Kidney (tissue), 14 donors: ENCODE data around the gene HPD. TPM values are rescaled to one million over a fixed set of nuclear protein-coding genes. Genes with fewer than 3 reads are reported as not detected.
A peak's percentile ranks its signal among the peaks of the same experiment; 100 is the strongest.

Experiments
- DNase-seq, 5 donors: peaks; one replicate each; pipeline ENCODE4 v3.0.0-alpha.2; 2013 to 2020
- FAIRE-seq: peaks from 2 replicates; lab custom pipeline; 2012; peaks lifted over from hg19 to GRCh38; lab: Jason Lieb, UNC
- H3K27ac ChIP-seq, 2 donors: one replicate each; pipeline ENCODE4 v1.7.0; 2013; ENCODE audit warnings: low read depth in 2 of 2, low read length in 2 of 2, inconsistent platforms in 1 of 2
- H3K27me3 ChIP-seq: one replicate; pipeline ENCODE4 v1.7.1; 2013; ENCODE audit warnings: low read length, inconsistent platforms; ENCODE audit not compliant: control insufficient read depth, insufficient read depth
- H3K36me3 ChIP-seq, 3 donors: one replicate each; pipeline versions ENCODE4 v1.7.0 to v1.7.1; 2013; ENCODE audit warnings: low read length in 3 of 3, control low read depth in 1 of 3, inconsistent platforms in 1 of 3; ENCODE audit not compliant: insufficient read depth in 3 of 3, control insufficient read depth in 2 of 3
- H3K4me1 ChIP-seq, 3 donors: one replicate each; pipeline versions ENCODE4 v1.7.0 to v1.7.1; 2013; ENCODE audit warnings: low read length in 3 of 3, inconsistent platforms in 1 of 3, low read depth in 1 of 3; ENCODE audit not compliant: control insufficient read depth in 2 of 3, insufficient read depth in 2 of 3
- H3K4me3 ChIP-seq, 3 donors: one replicate each; pipeline versions ENCODE4 v1.7.0 to v1.8.1; 2013; ENCODE audit warnings: low read length in 3 of 3, control low read depth in 1 of 3, inconsistent platforms in 1 of 3
- H3K9ac ChIP-seq, 3 donors: one replicate each; pipeline versions ENCODE4 v1.7.0 to v1.7.1; 2013; ENCODE audit warnings: low read length in 3 of 3, control low read depth in 1 of 3, inconsistent platforms in 1 of 3
- H3K9me3 ChIP-seq, 3 donors: one replicate each; pipeline versions ENCODE4 v1.7.0 to v1.7.1; 2013; ENCODE audit warnings: low read length in 3 of 3, control low read depth in 1 of 3, inconsistent platforms in 1 of 3; ENCODE audit not compliant: control insufficient read depth in 2 of 3, insufficient read depth in 1 of 3
- CTCF ChIP-seq: IDR thresholded peaks from 3 replicates; pipeline ENCODE4 v1.5.1; 2012; ENCODE audit warnings: mild to moderate bottlenecking, moderate library complexity, borderline replicate concordance; ENCODE audit not compliant: insufficient read depth; ENCODE audit errors: extremely low read depth
- intact Hi-C: fragments of 100-400 bp; cut with DNase I; formaldehyde crosslinking; loops from one replicate; pipeline ENCODE4 v1.11.1; 2022
- polyA plus RNA-seq: library from polyadenylated mRNA; stranded (reverse); fragments of 350-450 nt; fragmentation: Illumina TruSeq; extraction: RNeasy Lipid Tissue Mini Kit (QIAGEN cat#74804); gene quantifications from one replicate; pipeline ENCODE4 v1.2.3, GENCODE V29; 2014; ENCODE audit warnings: low read depth, low replicate concordance; ENCODE audit not compliant: insufficient read depth
- total RNA-seq: library from RNA; stranded (reverse); fragmentation: NEBNext Ultra II Directional; extraction: Animal tissue kit (Norgen Biotek cat#: 25700); gene quantifications from one replicate; pipeline ENCODE4 v1.2.1, GENCODE V29; 2021
- donor health status: control.
- donor health status: control.
- donor health status: control.
- donor health status: control.
- donor health status: control.
- donor health status: DM: yes; HTN: yes; CAD: no.
- donor health status: Normal renal cell carcinoma (clear cell type).

HPD gene
- total and polyA plus RNA-seq, 2 donors from 2014 or later = 4.6 to 393 TPM

GRCh38 chr12:121843236-121843982 lies 15.2 kb downstream of the HPD start:
- DNase-seq (no peak), FAIRE-seq (no peak)
- Histone ChIP-seq H3K27me3 (no peaks in the 10 kb centered on the region), H3K36me3 (peaks cover 0 to 7% (median 0%) of the 10 kb centered on the region in 3 donors), H3K9me3 (no peaks in the 10 kb centered on the region), H3K4me3 (no peak overlapping the region), H3K4me1 (no peaks in the 10 kb centered on the region), H3K27ac (no peak overlapping the region), H3K9ac (no peak overlapping the region)
- intact Hi-C loops = no loop called here
- no peak for TF ChIP-seq CTCF

- Histone ChIP-seq H3K9me3 (no peaks in the 10 kb centered on the region), H3K9ac (peak overlapping the region; percentile 19 to 59 (median 20)), H3K4me1 (no peaks in the 10 kb centered on the region), H3K36me3 (peaks cover 0 to 5% (median 0%) of the 10 kb centered on the region in 3 donors), H3K4me3 (peak overlapping the region; percentile 52 to 77 (median 65)), H3K27ac (peak overlapping the region; percentile 20 to 39), H3K27me3 (no peaks in the 10 kb centered on the region)
- FAIRE-seq (no peak), DNase-seq (no peak)
- intact Hi-C loops = no loop called here
- TF ChIP-seq CTCF = no peak
Observed at GRCh38 chr12:121839993-121840761, 18.5 kb downstream of the HPD start.

- intact Hi-C loops = no loop called here
- DNase-seq = peak; percentile 99 to 100 (median 99)
- peak; percentile 18 for TF ChIP-seq CTCF
- Histone ChIP-seq H3K4me3 (peak overlapping the region; percentile 54 to 77 (median 65)), H3K36me3 (peaks cover 0 to 5% (median 0%) of the 10 kb centered on the region in 3 donors), H3K4me1 (no peaks in the 10 kb centered on the region), H3K9ac (peak overlapping the region; percentile 20 to 59 (median 30)), H3K9me3 (no peaks in the 10 kb centered on the region), H3K27me3 (no peaks in the 10 kb centered on the region), H3K27ac (peak overlapping the region; percentile 20 to 39)
- FAIRE-seq = peak; percentile 71
Observed at GRCh38 chr12:121839106-121839992, 19.3 kb downstream of the HPD start.
